ENCODE measurements around the gene FAM13A.

Gene FAM13A

GRCh38 chr4:88725143-88725542 is 331.8 kb downstream of the FAM13A start:
- Histone ChIP-seq H3K9ac (ENCODE audit: low read length) (no peak overlapping the region), H3K27me3 (ENCODE audit: control insufficient read depth, insufficient read depth, low read length) (no peaks in the 10 kb centered on the region), H3K9me3 (ENCODE audit: control insufficient read depth, low read length) (no peaks in the 10 kb centered on the region), H3K4me3 (ENCODE audit: low read length) (no peak overlapping the region), H3K36me3 (ENCODE audit: control insufficient read depth, insufficient read depth, low read length) (peaks cover 5% of the 10 kb centered on the region), H3K4me1 (ENCODE audit: control insufficient read depth, insufficient read depth, low read length) (no peaks in the 10 kb centered on the region)

DNA sequence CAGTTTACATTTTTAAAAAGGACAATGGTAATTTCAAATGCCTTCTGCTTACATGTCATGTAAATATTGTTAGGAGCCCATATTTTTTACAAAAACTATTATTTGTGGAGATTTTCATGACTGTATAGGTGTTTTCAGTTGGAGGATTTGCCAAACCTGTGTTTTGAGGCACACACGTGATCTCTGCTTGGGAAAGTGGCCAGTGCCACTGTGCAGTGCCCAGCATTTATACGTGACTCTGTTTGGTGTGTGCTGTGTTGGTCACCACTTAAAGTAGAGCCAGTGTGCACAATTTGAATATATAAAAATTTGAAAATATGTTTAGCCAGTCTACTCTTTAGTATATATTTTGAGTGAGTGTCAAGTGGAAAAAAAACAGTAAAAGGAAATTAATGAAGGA is 332.6 kb downstream of the FAM13A start:
- Histone ChIP-seq H3K36me3 (ENCODE audit: control insufficient read depth, insufficient read depth, low read length) (peaks cover 5% of the 10 kb centered on the region), H3K4me1 (ENCODE audit: control insufficient read depth, insufficient read depth, low read length) (no peaks in the 10 kb centered on the region)

GRCh38 chr4:88722828-88723227 is 334.2 kb downstream of the FAM13A start:
- Histone ChIP-seq H3K9me3 (ENCODE audit: control insufficient read depth, low read length) (no peaks in the 10 kb centered on the region), H3K27me3 (ENCODE audit: control insufficient read depth, insufficient read depth, low read length) (no peaks in the 10 kb centered on the region), H3K36me3 (ENCODE audit: control insufficient read depth, insufficient read depth, low read length) (peaks cover 5% of the 10 kb centered on the region), H3K4me1 (ENCODE audit: control insufficient read depth, insufficient read depth, low read length) (no peaks in the 10 kb centered on the region), H3K4me3 (ENCODE audit: low read length) (no peak overlapping the region), H3K9ac (ENCODE audit: low read length) (no peak overlapping the region)

More for the DNA sequence above, 332.6 kb downstream of the FAM13A start:
- H3K9me3 ChIP-seq (ENCODE audit: control insufficient read depth, low read length): no peaks in the 10 kb centered on the region
- no peak overlapping the region for H3K4me3 ChIP-seq (ENCODE audit: low read length)
- H3K9ac ChIP-seq (ENCODE audit: low read length): no peak overlapping the region
- no peaks in the 10 kb centered on the region for H3K27me3 ChIP-seq (ENCODE audit: control insufficient read depth, insufficient read depth, low read length)

DNA sequence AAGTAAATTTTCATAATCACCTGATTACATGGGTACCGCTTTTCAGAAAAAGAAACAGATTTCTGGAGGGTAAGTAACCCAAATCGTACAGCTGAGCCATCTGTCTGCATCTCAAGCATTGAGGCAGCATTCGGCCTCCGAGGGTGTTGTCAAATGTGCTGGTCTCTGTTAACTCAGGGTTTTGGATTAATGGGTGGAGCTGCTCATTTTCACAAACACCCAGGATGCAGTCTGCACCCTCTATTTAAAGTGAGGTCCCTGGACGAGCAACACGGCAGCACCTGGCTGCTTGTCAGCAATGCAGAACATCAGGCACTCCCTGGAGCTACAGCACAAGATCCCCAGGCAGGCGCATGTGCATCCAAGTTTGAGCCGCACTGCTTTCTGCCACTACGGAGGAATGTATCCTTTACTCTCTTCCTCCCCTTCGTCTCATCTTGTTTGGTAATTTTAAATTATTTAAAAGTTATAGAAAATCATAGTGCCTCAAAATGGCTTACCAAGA is 334.7 kb downstream of the FAM13A start:
- peaks cover 5% of the 10 kb centered on the region for H3K36me3 ChIP-seq (ENCODE audit: control insufficient read depth, insufficient read depth, low read length)

GRCh38 chr4:88720451-88721428 is 336.2 kb downstream of the FAM13A start:
- Histone ChIP-seq H3K27me3 (ENCODE audit: control insufficient read depth, insufficient read depth, low read length) (no peaks in the 10 kb centered on the region), H3K36me3 (ENCODE audit: control insufficient read depth, insufficient read depth, low read length) (no peaks in the 10 kb centered on the region)

More for the DNA sequence above, 334.7 kb downstream of the FAM13A start:
- no peak overlapping the region for H3K9ac ChIP-seq (ENCODE audit: low read length)
- no peaks in the 10 kb centered on the region for H3K27me3 ChIP-seq (ENCODE audit: control insufficient read depth, insufficient read depth, low read length)
- H3K9me3 ChIP-seq (ENCODE audit: control insufficient read depth, low read length): no peaks in the 10 kb centered on the region
- H3K4me3 ChIP-seq (ENCODE audit: low read length): no peak overlapping the region
- no peaks in the 10 kb centered on the region for H3K4me1 ChIP-seq (ENCODE audit: control insufficient read depth, insufficient read depth, low read length)

GRCh38 chr4:88719381-88719780 is 337.6 kb downstream of the FAM13A start:
- Histone ChIP-seq H3K4me1 (ENCODE audit: control insufficient read depth, insufficient read depth, low read length) (no peaks in the 10 kb centered on the region), H3K27me3 (ENCODE audit: control insufficient read depth, insufficient read depth, low read length) (no peaks in the 10 kb centered on the region), H3K9me3 (ENCODE audit: control insufficient read depth, low read length) (no peaks in the 10 kb centered on the region), H3K4me3 (ENCODE audit: low read length) (no peak overlapping the region), H3K9ac (ENCODE audit: low read length) (no peak overlapping the region), H3K36me3 (ENCODE audit: control insufficient read depth, insufficient read depth, low read length) (no peaks in the 10 kb centered on the region)

More at GRCh38 chr4:88720451-88721428, 336.2 kb downstream of the FAM13A start:
- Histone ChIP-seq H3K4me3 (ENCODE audit: low read length) (no peak overlapping the region), H3K9ac (ENCODE audit: low read length) (no peak overlapping the region), H3K9me3 (ENCODE audit: control insufficient read depth, low read length) (no peaks in the 10 kb centered on the region), H3K4me1 (ENCODE audit: control insufficient read depth, insufficient read depth, low read length) (no peaks in the 10 kb centered on the region)

DNA sequence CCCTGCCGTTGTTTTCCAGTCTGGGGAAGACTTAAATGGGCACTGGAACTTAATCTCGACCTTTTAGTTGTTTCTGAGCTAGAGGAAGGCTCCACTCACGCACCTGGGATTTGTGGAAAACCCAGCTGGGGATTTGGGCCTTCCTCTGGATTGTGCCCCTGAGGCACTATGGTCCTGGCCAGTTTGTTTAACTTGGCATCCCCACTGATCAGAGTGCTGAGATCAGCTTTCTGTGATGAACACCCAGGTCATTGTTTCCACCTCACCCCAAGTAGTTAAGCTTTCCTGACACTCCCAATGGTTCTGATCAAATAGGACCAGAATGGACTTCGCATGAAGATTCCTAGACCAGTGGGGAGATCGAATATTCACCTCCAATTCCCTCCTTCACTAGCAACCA is 338.9 kb downstream of the FAM13A start:
- Histone ChIP-seq H3K4me3 (ENCODE audit: low read length) (no peak overlapping the region), H3K9ac (ENCODE audit: low read length) (no peak overlapping the region), H3K27me3 (ENCODE audit: control insufficient read depth, insufficient read depth, low read length) (no peaks in the 10 kb centered on the region), H3K9me3 (ENCODE audit: control insufficient read depth, low read length) (no peaks in the 10 kb centered on the region), H3K4me1 (ENCODE audit: control insufficient read depth, insufficient read depth, low read length) (no peaks in the 10 kb centered on the region), H3K36me3 (ENCODE audit: control insufficient read depth, insufficient read depth, low read length) (no peaks in the 10 kb centered on the region)

- Histone ChIP-seq H3K4me3 (ENCODE audit: low read length) (no peak overlapping the region), H3K9me3 (ENCODE audit: control insufficient read depth, low read length) (no peaks in the 10 kb centered on the region), H3K4me1 (ENCODE audit: control insufficient read depth, insufficient read depth, low read length) (no peaks in the 10 kb centered on the region), H3K9ac (ENCODE audit: low read length) (no peak overlapping the region), H3K27me3 (ENCODE audit: control insufficient read depth, insufficient read depth, low read length) (no peaks in the 10 kb centered on the region), H3K36me3 (ENCODE audit: control insufficient read depth, insufficient read depth, low read length) (no peaks in the 10 kb centered on the region)
Measured at GRCh38 chr4:88713782-88714181, 343.2 kb downstream of the FAM13A start.

- Histone ChIP-seq H3K9ac (ENCODE audit: low read length) (no peak overlapping the region), H3K9me3 (ENCODE audit: control insufficient read depth, low read length) (no peaks in the 10 kb centered on the region), H3K27me3 (ENCODE audit: control insufficient read depth, insufficient read depth, low read length) (no peaks in the 10 kb centered on the region), H3K4me3 (ENCODE audit: low read length) (no peak overlapping the region), H3K36me3 (ENCODE audit: control insufficient read depth, insufficient read depth, low read length) (no peaks in the 10 kb centered on the region), H3K4me1 (ENCODE audit: control insufficient read depth, insufficient read depth, low read length) (no peaks in the 10 kb centered on the region)
Measured at GRCh38 chr4:88709989-88710388, 347.0 kb downstream of the FAM13A start.

DNA sequence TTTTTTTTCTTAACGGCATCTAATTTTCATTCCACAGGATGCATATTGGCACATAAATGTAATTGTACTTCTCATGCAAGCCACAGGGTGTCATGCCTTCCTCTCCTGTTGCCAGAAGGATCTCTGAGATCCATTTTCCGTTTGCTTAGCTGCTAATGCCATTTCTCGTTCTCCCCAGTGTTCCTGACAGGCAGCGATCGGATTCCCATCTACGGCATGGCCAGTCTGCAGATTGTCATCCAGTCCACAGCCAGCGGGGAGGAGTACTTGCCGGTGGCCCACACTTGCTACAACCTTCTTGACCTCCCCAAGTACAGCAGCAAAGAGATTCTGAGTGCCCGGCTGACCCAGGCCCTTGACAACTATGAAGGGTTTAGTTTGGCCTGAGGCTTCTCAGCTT is 350.4 kb downstream of the FAM13A start:
- no peaks in the 10 kb centered on the region for H3K9me3 ChIP-seq (ENCODE audit: control insufficient read depth, low read length)
- H3K36me3 ChIP-seq (ENCODE audit: control insufficient read depth, insufficient read depth, low read length): no peaks in the 10 kb centered on the region
- H3K9ac ChIP-seq (ENCODE audit: low read length): no peak overlapping the region
- no peaks in the 10 kb centered on the region for H3K27me3 ChIP-seq (ENCODE audit: control insufficient read depth, insufficient read depth, low read length)
- H3K4me3 ChIP-seq (ENCODE audit: low read length): no peak overlapping the region
- no peaks in the 10 kb centered on the region for H3K4me1 ChIP-seq (ENCODE audit: control insufficient read depth, insufficient read depth, low read length)

- Histone ChIP-seq H3K4me3 (ENCODE audit: low read length) (no peak overlapping the region), H3K9ac (ENCODE audit: low read length) (no peak overlapping the region), H3K27me3 (ENCODE audit: control insufficient read depth, insufficient read depth, low read length) (no peaks in the 10 kb centered on the region), H3K36me3 (ENCODE audit: control insufficient read depth, insufficient read depth, low read length) (no peaks in the 10 kb centered on the region), H3K9me3 (ENCODE audit: control insufficient read depth, low read length) (no peaks in the 10 kb centered on the region), H3K4me1 (ENCODE audit: control insufficient read depth, insufficient read depth, low read length) (no peaks in the 10 kb centered on the region)
Measured at GRCh38 chr4:88705805-88706492, 351.0 kb downstream of the FAM13A start.

- no peaks in the 10 kb centered on the region for H3K27me3 ChIP-seq (ENCODE audit: control insufficient read depth, insufficient read depth, low read length)
- no peak overlapping the region for H3K4me3 ChIP-seq (ENCODE audit: low read length)
- H3K4me1 ChIP-seq (ENCODE audit: control insufficient read depth, insufficient read depth, low read length): no peaks in the 10 kb centered on the region
- H3K9me3 ChIP-seq (ENCODE audit: control insufficient read depth, low read length): no peaks in the 10 kb centered on the region
- no peaks in the 10 kb centered on the region for H3K36me3 ChIP-seq (ENCODE audit: control insufficient read depth, insufficient read depth, low read length)
- no peak overlapping the region for H3K9ac ChIP-seq (ENCODE audit: low read length)
Measured at GRCh38 chr4:88705223-88705622, 351.8 kb downstream of the FAM13A start.

Measured in mucosa of stomach (tissue), 1 donor.